Prostate gland (tissue), 2 donors: ENCODE results near the gene ZHX3. TPM values are rescaled to one million over a fixed set of nuclear protein-coding genes. Genes with fewer than 3 reads are reported as not detected.

Source experiments
- DNase-seq: peaks from one replicate; pipeline ENCODE4 v3.0.0-alpha.2; 2019; ENCODE audit warnings: low spot score
- H3K27ac ChIP-seq, 2 donors: fragments of 200-600 bp; sonication (generic); 2 replicates each; pipeline ENCODE4 v1.5.1; 2017 to 2019
- H3K27me3 ChIP-seq: fragments of 200-600 bp; sonication (generic); replicated peaks from 2 replicates; pipeline ENCODE4 v1.5.1; 2019; ENCODE audit not compliant: insufficient read depth
- H3K36me3 ChIP-seq, 2 donors: fragments of 200-600 bp; sonication (generic); 1 replicate in 1 of 2; 2 replicates in 1 of 2; pipeline versions ENCODE4 v1.5.1 to v1.8.1; 2017 to 2019
- H3K4me1 ChIP-seq: fragments of 200-600 bp; sonication (generic); replicated peaks from 2 replicates; pipeline ENCODE4 v1.5.1; 2019
- H3K4me3 ChIP-seq, 2 donors: fragments of 200-600 bp; sonication (generic); 2 replicates each; pipeline ENCODE4 v1.5.1; 2017 to 2019
- H3K9me3 ChIP-seq: fragments of 200-600 bp; sonication (generic); 2 replicates; pipeline ENCODE4 v1.5.1; 2017
- POLR2A ChIP-seq: fragments of 450-650 bp; IDR thresholded peaks from one replicate; pipeline ENCODE4 v1.6.1; 2016; ENCODE audit warnings: antibody characterized with exemption, mild to moderate bottlenecking
- POLR2AphosphoS5 ChIP-seq: sonication (generic); formaldehyde crosslinking; IDR thresholded peaks from one replicate; pipeline ENCODE4 v1.6.1; 2017; ENCODE audit warnings: antibody characterized with exemption
- WGBS: methylation state at CpG from one replicate; pipeline ENCODE4 v1.1.5; 2018; 5-methylcytosine and 5-hydroxymethylcytosine counted together
- intact Hi-C: fragments of 100-400 bp; cut with DNase I; formaldehyde crosslinking; loops from one replicate; pipeline ENCODE4 v1.14.2; 2022
- total RNA-seq, 2 donors: library from RNA; depleted of rRNA; stranded (reverse); fragments of >200 nt; gene quantifications; one replicate each; pipeline ENCODE4 v1.1.0, GENCODE V29; 2016
- TF ChIP-seq, protein P1 (sequence below), 4 experiments: fragments of 200-600 bp in 2 of 4; fragments of 450-650 bp in 2 of 4; sonication (generic) in 2 of 4; IDR thresholded peaks; 1 replicate in 3 of 4; 2 replicates in 1 of 4; pipeline ENCODE4 v1.5.1; 2016 to 2019; ENCODE audit warnings: antibody characterized with exemption in 4 of 4, mild to moderate bottlenecking in 2 of 4, moderate library complexity in 2 of 4

Gene ZHX3
- total RNA-seq, 2 donors from 2014 or later, result 24.9 to 42.6 TPM

GRCh38 chr20:41340327-41341055 lies 23.0 kb upstream of the ZHX3 start, which contains the start of gene LPIN3:
Gene LPIN3, plus strand, starts transcription at chr20:41340821. Its CDS starts 4,983 bp downstream, at chr20:41345804.
- peak within 1 kb of the TSS; percentile 71 to 72 for H3K27ac ChIP-seq
- intact Hi-C loops, result loop anchor here (5.0 kb wide), 1 partner anchor 72 kb away; no protein-coding TSS in a partner anchor
- 8% methylated on average over 29 of the region's 33 CpGs for WGBS

GRCh38 chr20:41339957-41340326 lies 22.4 kb upstream of the ZHX3 start:
- Histone ChIP-seq H3K9me3 (no peaks in the 10 kb centered on the region), H3K27ac (peak overlapping the region; percentile 71 to 72), H3K36me3 (no peaks in the 10 kb centered on the region), H3K27me3 (no peaks in the 10 kb centered on the region), H3K4me1 (peaks cover 4% of the 10 kb centered on the region), H3K4me3 (peak overlapping the region; percentile 26 to 28)
- TF ChIP-seq POLR2A, result no peak
- TF ChIP-seq POLR2AphosphoS5, result peak; percentile 69
- TF ChIP-seq, protein P1, sequence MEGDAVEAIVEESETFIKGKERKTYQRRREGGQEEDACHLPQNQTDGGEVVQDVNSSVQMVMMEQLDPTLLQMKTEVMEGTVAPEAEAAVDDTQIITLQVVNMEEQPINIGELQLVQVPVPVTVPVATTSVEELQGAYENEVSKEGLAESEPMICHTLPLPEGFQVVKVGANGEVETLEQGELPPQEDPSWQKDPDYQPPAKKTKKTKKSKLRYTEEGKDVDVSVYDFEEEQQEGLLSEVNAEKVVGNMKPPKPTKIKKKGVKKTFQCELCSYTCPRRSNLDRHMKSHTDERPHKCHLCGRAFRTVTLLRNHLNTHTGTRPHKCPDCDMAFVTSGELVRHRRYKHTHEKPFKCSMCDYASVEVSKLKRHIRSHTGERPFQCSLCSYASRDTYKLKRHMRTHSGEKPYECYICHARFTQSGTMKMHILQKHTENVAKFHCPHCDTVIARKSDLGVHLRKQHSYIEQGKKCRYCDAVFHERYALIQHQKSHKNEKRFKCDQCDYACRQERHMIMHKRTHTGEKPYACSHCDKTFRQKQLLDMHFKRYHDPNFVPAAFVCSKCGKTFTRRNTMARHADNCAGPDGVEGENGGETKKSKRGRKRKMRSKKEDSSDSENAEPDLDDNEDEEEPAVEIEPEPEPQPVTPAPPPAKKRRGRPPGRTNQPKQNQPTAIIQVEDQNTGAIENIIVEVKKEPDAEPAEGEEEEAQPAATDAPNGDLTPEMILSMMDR (IDR thresholded peaks at IDR 0.05), result peak; percentile 99 to 100 (median 100)
- DNase-seq, result peak; percentile 91
- intact Hi-C loops, result loop anchor here (5.0 to 10.0 kb wide), 3 partner anchors 72 to 365 kb away; no protein-coding TSS in a partner anchor
- 4% methylated on average over 25 of the region's 25 CpGs for WGBS

More at GRCh38 chr20:41340327-41341055, 23.0 kb upstream of the ZHX3 start, which contains the start of gene LPIN3:
- Histone ChIP-seq H3K4me1 (peaks cover 4% of the 10 kb centered on the region), H3K4me3 (peak within 1 kb of the TSS; percentile 26 to 28), H3K36me3 (no peaks in the 10 kb centered on the region), H3K27me3 (no peaks in the 10 kb centered on the region), H3K9me3 (no peaks in the 10 kb centered on the region)
- TF ChIP-seq, protein P1 (IDR thresholded peaks at IDR 0.05), result peak in 2 of 4 experiments; percentile 27 to 31
- TF ChIP-seq POLR2A (peak; percentile 74), POLR2AphosphoS5 (peak; percentile 66)
- peak; percentile 90 for DNase-seq

GRCh38 chr20:41336711-41337492 lies 19.4 kb upstream of the ZHX3 start:
- no peaks in the 10 kb centered on the region for H3K36me3 ChIP-seq
- WGBS, result 93% methylated on average over 4 of the region's 4 CpGs
- intact Hi-C loops, result loop anchor here (5.0 to 10.0 kb wide), 2 partner anchors 90 to 362 kb away; no protein-coding TSS in a partner anchor
- H3K4me1 ChIP-seq, result peaks cover 4% of the 10 kb centered on the region
- TF ChIP-seq POLR2AphosphoS5 (no peak), POLR2A (no peak)
- TF ChIP-seq, protein P1 (IDR thresholded peaks at IDR 0.05), result no peak
- no peak overlapping the region for H3K27ac ChIP-seq
- no peak for DNase-seq
- H3K4me3 ChIP-seq, result no peak overlapping the region
- H3K27me3 ChIP-seq, result no peaks in the 10 kb centered on the region
- H3K9me3 ChIP-seq, result no peaks in the 10 kb centered on the region

DNA sequence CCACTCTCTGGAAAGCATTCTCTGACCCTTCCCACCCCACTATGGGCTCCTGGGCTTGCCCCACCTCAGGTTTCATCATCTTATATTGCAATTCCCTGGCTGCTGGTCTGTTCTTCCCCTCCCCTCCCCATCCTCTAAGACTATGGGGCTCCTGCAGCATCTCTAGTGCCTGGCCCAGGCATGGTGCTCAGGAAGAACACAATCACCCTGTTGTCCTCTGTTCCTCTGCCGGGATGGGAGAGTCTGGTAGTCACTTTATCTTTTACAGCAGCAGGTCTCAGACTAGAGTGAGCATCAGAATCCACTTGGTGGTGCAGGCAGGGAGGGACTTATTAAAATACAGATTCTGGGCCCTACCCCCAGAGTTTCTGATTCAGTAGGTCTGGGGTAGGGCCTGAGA lies 18.1 kb upstream of the ZHX3 start:
- no peak for TF ChIP-seq POLR2AphosphoS5
- TF ChIP-seq POLR2A, result no peak
- TF ChIP-seq, protein P1 (IDR thresholded peaks at IDR 0.05), result no peak
- no peak for DNase-seq
- Histone ChIP-seq H3K9me3 (no peaks in the 10 kb centered on the region), H3K4me1 (no peaks in the 10 kb centered on the region), H3K27me3 (no peaks in the 10 kb centered on the region), H3K27ac (no peak overlapping the region), H3K36me3 (no peaks in the 10 kb centered on the region), H3K4me3 (no peak overlapping the region)
- intact Hi-C loops, result loop anchor here (5.0 to 10.0 kb wide), 2 partner anchors 88 to 361 kb away; no protein-coding TSS in a partner anchor
- WGBS, result 29% methylated on average over 1 of the region's 1 CpG
